Lower leg skin (tissue), 4 donors: ENCODE results near the gene DTWD2. TPM values are rescaled to one million over a fixed set of nuclear protein-coding genes. Genes with fewer than 3 reads are reported as not detected.

Experiments used
- DNase-seq, 2 donors: peaks; one replicate each; pipeline ENCODE4 v3.0.0-alpha.2; 2019; ENCODE audit warnings: low spot score in 2 of 2
- H3K4me3 ChIP-seq: fragments of 200-600 bp; sonication (generic); 2 replicates; pipeline ENCODE4 v1.5.1; 2017; ENCODE audit warnings: mild to moderate bottlenecking, low read depth; ENCODE audit not compliant: poor library complexity, severe bottlenecking
- CTCF ChIP-seq, 3 donors: fragments of 450-650 bp; IDR thresholded peaks; one replicate each; pipeline ENCODE4 v1.5.1; 2016; ENCODE audit warnings: antibody characterized with exemption in 3 of 3, mild to moderate bottlenecking in 3 of 3, moderate library complexity in 2 of 3
- POLR2A ChIP-seq, 2 donors: fragments of 450-650 bp; IDR thresholded peaks; one replicate each; pipeline ENCODE4 v1.6.1; 2016 to 2017; ENCODE audit warnings: antibody characterized with exemption in 2 of 2, mild to moderate bottlenecking in 1 of 2, moderate library complexity in 1 of 2
- WGBS, 2 donors: methylation state at CpG; one replicate each; pipeline ENCODE4 v1.1.5; 2018; 5-methylcytosine and 5-hydroxymethylcytosine counted together
- intact Hi-C: fragments of 100-400 bp; cut with DNase I; formaldehyde crosslinking; loops from one replicate; pipeline ENCODE4 v1.15.0; 2023; ENCODE audit warnings: low total_unique reads
- total RNA-seq, 4 donors: library from RNA; depleted of rRNA; stranded (reverse); fragments of >200 nt; gene quantifications; one replicate each; pipeline ENCODE4 v1.1.0, GENCODE V29; 2016

DTWD2 gene
- total RNA-seq, 4 donors from 2014 or later: 4.8 to 15.6 (median 9.4) TPM

DNA sequence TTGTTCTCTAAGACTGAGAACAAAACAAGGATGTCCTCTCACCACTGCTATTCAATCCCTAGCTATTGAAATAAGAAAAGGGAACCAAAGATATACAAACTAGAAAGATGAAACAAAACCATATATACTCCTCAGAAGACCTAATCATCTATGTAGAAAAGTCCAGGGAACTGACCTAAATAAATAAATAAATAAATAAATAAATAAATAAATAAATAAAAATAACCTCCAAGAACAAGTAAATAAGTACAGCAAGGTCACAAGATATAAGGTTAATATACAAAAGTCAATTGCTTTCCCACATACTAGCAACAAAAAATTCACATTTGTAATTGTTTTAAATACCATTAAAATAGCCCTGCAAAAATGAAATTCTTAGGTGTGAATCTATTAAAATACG lies 54.6 kb downstream of the DTWD2 start:
- intact Hi-C loops: no loop called here
- WGBS, 2 donors: 97 to 100% methylated on average over 1 of the region's 1 CpG
- TF ChIP-seq POLR2A (IDR thresholded peaks at IDR 0.05): no peak
- no peak for TF ChIP-seq CTCF (IDR thresholded peaks at IDR 0.05)
- DNase-seq: no peak
- H3K4me3 ChIP-seq: no peak overlapping the region

- 80 to 97% methylated on average over 1 of the region's 1 CpG for WGBS, 2 donors
- no peak overlapping the region for H3K4me3 ChIP-seq
- DNase-seq: no peak
- intact Hi-C loops: no loop called here
- TF ChIP-seq CTCF (IDR thresholded peaks at IDR 0.05) (no peak), POLR2A (IDR thresholded peaks at IDR 0.05) (no peak)
Observed at GRCh38 chr5:118931564-118931963, 56.8 kb downstream of the DTWD2 start.

GRCh38 chr5:118924006-118924389 lies 64.3 kb downstream of the DTWD2 start:
- DNase-seq: no peak
- intact Hi-C loops: no loop called here
- no peak overlapping the region for H3K4me3 ChIP-seq
- WGBS, 2 donors: 79 to 85% methylated on average over 1 of the region's 1 CpG
- TF ChIP-seq POLR2A (IDR thresholded peaks at IDR 0.05) (no peak), CTCF (IDR thresholded peaks at IDR 0.05) (no peak)

- H3K4me3 ChIP-seq: no peak overlapping the region
- intact Hi-C loops: no loop called here
- 91 to 92% methylated on average over 15 of the region's 15 CpGs for WGBS, 2 donors
- DNase-seq: no peak
- TF ChIP-seq CTCF (IDR thresholded peaks at IDR 0.05): no peak
- no peak for TF ChIP-seq POLR2A (IDR thresholded peaks at IDR 0.05)
Observed at GRCh38 chr5:118923295-118924005, 64.9 kb downstream of the DTWD2 start.

DNA sequence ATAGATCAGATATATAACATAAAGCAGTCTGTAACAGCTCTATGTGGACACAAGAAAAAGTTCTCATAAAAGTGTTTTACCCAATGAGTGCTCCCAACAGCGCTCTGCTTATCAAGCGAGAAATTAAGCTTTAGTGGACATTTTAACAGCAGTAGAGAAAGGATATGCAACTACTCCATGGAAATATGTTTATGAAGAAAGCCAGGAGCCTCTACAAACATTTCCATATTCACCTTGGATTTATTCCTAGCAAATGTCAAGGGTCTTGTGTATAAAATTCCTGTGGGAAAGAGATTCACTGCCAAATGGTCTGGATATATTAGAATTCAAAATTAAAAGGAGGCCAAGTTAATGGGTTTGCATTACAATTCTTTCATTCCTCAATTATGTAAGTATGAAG lies 66.5 kb downstream of the DTWD2 start:
- intact Hi-C loops: no loop called here
- H3K4me3 ChIP-seq: no peak overlapping the region
- 90 to 96% methylated on average over 2 of the region's 2 CpGs for WGBS, 2 donors
- DNase-seq: no peak
- TF ChIP-seq CTCF (IDR thresholded peaks at IDR 0.05) (no peak), POLR2A (IDR thresholded peaks at IDR 0.05) (no peak)

DNA sequence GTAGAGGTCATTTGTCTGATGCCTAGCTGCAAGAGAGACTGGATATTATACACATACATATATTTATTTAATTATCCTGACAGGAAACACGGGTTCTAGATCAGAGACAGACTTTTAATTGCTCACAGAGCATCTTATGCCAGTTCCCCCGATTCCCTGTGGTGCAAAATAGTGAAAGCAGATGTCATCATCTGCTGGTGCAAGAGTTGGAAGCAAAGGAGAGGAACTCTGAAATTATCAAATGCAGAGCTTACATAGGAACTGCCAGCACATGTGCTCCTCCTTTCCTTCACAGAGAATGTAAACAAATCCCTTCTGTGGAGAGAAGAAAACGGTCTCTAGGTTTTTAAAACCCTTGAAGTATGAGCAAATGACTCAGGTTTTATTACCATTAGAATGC lies 69.3 kb downstream of the DTWD2 start:
- H3K4me3 ChIP-seq: no peak overlapping the region
- no peak for DNase-seq
- no peak for TF ChIP-seq CTCF (IDR thresholded peaks at IDR 0.05)
- no peak for TF ChIP-seq POLR2A (IDR thresholded peaks at IDR 0.05)
- 63 to 73% methylated on average over 3 of the region's 3 CpGs for WGBS, 2 donors
- intact Hi-C loops: no loop called here
